Measurements from ENCODE around the gene LRRC75B. TPM values are rescaled to one million over a fixed set of nuclear protein-coding genes. Genes with fewer than 3 reads are reported as not detected.

LRRC75B gene
- total RNA-seq, 1 experiment from 2014 or later, result 18.1 TPM

DNA sequence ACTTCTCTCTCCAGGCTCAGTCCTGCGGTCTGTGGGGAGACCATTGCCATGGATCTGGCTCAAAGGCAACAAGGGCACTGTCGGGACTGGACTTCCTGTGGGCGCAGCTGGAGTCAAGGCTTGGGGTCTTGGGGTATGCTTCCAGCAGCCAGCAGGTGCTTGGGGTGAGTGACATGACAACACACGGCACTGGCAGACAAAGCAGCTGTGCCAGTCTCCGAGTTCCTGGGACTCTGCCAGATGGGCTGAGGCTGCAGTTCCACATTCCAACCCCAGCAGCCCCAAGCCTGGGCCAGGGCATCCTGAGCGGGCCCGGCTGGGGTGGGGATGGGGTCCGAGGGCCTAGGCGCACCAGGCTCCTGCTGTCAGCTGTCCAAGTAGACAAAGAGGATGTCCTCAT is 50.2 kb downstream of the LRRC75B start:
- no peak for DNase-seq
- H3K4me2 ChIP-seq (ENCODE audit: insufficient read depth, insufficient read length, low read length), result no peak overlapping the region
- peaks cover 16 to 70% (median 61%) of the 10 kb centered on the region in 3 experiments; a peak in 6 of 7 replicates for H3K36me3 Mint-ChIP-seq (ENCODE audit: insufficient read depth in 1 of 3, low read depth in 3 of 3)
- no peak overlapping the region for H3K56ac ChIP-seq (ENCODE audit: insufficient read length, low read depth, low read length)
- no peaks in the 10 kb centered on the region for H3K27me3 Mint-ChIP-seq (ENCODE audit: low read depth)
- H2AK5ac ChIP-seq (ENCODE audit: insufficient read length, low read length), result no peak overlapping the region
- no peak overlapping the region for H3T11ph ChIP-seq (ENCODE audit: low read length)
- no peaks in the 10 kb centered on the region for H3K4me1 Mint-ChIP-seq
- no peak overlapping the region for H3K4ac ChIP-seq (ENCODE audit: low read depth, low read length)
- H3K4me3 Mint-ChIP-seq, result no peak overlapping the region
- no peak overlapping the region for H2BK20ac ChIP-seq (ENCODE audit: low read depth, low read length, poor library complexity, severe bottlenecking)
- H3K79me1 ChIP-seq (ENCODE audit: insufficient read depth, low read depth, low read length, poor library complexity, severe bottlenecking), result no peaks in the 10 kb centered on the region
- H3K9ac ChIP-seq (ENCODE audit: extremely low read depth, insufficient read length, low read length), result no peak overlapping the region
- no peak overlapping the region for H2BK120ac ChIP-seq (ENCODE audit: low read depth, low read length, poor library complexity, severe bottlenecking)
- H3K14ac ChIP-seq (ENCODE audit: insufficient read depth, low read length), result no peak overlapping the region
- no peaks in the 10 kb centered on the region for H3K4me1 ChIP-seq (ENCODE audit: insufficient read depth, low read length)
- H3K27me3 ChIP-seq (ENCODE audit: insufficient read depth, low read length), result no peaks in the 10 kb centered on the region
- no peaks in the 10 kb centered on the region for H3K79me2 ChIP-seq (ENCODE audit: insufficient read depth, low read length)
- no peak overlapping the region for H2AFZ ChIP-seq (ENCODE audit: low read length)
- no peak overlapping the region for H3K27ac Mint-ChIP-seq
- no peak overlapping the region for H4K5ac ChIP-seq (ENCODE audit: insufficient read length, low read depth, low read length)
- no peak overlapping the region for H4K8ac ChIP-seq (replicated peaks; ENCODE audit: insufficient read length, low read depth, low read length)
- H2BK12ac ChIP-seq (ENCODE audit: insufficient read length, low read depth, low read length), result no peak overlapping the region
- H3K18ac ChIP-seq (ENCODE audit: insufficient read length, low read depth, low read length), result no peak overlapping the region
- H2BK5ac ChIP-seq (ENCODE audit: insufficient read length, low read length), result no peak overlapping the region
- H4K20me1 ChIP-seq (ENCODE audit: control insufficient read depth, insufficient read depth, insufficient read length), result no peaks in the 10 kb centered on the region
- no peak overlapping the region for H3K27ac ChIP-seq (ENCODE audit: insufficient read length, low read depth, low read length)
- H3K23me2 ChIP-seq (ENCODE audit: insufficient read length, low read depth, low read length, poor library complexity, severe bottlenecking), result no peaks in the 10 kb centered on the region
- H3K9me3 ChIP-seq (ENCODE audit: control insufficient read depth, low read depth, low read length), result no peaks in the 10 kb centered on the region
- WGBS (ENCODE audit: extremely low coverage, insufficient read length, low lambda C conversion rate), result no CpG with 5 or more reads among the region's 9 CpGs
- TF ChIP-seq, protein P1, sequence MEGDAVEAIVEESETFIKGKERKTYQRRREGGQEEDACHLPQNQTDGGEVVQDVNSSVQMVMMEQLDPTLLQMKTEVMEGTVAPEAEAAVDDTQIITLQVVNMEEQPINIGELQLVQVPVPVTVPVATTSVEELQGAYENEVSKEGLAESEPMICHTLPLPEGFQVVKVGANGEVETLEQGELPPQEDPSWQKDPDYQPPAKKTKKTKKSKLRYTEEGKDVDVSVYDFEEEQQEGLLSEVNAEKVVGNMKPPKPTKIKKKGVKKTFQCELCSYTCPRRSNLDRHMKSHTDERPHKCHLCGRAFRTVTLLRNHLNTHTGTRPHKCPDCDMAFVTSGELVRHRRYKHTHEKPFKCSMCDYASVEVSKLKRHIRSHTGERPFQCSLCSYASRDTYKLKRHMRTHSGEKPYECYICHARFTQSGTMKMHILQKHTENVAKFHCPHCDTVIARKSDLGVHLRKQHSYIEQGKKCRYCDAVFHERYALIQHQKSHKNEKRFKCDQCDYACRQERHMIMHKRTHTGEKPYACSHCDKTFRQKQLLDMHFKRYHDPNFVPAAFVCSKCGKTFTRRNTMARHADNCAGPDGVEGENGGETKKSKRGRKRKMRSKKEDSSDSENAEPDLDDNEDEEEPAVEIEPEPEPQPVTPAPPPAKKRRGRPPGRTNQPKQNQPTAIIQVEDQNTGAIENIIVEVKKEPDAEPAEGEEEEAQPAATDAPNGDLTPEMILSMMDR (conservative IDR thresholded peaks at IDR 0.05), result no peak
- no peak overlapping the region for H2BK15ac ChIP-seq (ENCODE audit: low read depth, low read length)
- no peak overlapping the region for H3K23ac ChIP-seq (ENCODE audit: insufficient read length, low read depth, low read length)
- H4K91ac ChIP-seq (ENCODE audit: insufficient read length, low read depth, low read length), result no peak overlapping the region
- no peaks in the 10 kb centered on the region for H3K9me3 Mint-ChIP-seq

Measured in H9 (cell line).